Activated CD4-positive, CD25-positive, alpha-beta regulatory T cell treated with anti-CD3 and anti-CD28 coated beads, Interleukin-2, amount 50 U/mL, for 16 hours (primary cell): Measurements from ENCODE around the gene SPTBN5.

ENCODE experiments used
- DNase-seq: peaks from one replicate; pipeline ENCODE4 v3.0.0-alpha.2; 2020; ENCODE audit warnings: low read depth, low spot score

Gene SPTBN5

GRCh38 chr15:41804916-41805666 lies 88.8 kb downstream of the SPTBN5 start:
- DNase-seq, result no peak

- no peak for DNase-seq
These were observed 89.5 kb downstream of the SPTBN5 start for GRCh38 chr15:41804361-41804760.

GRCh38 chr15:41801850-41802455 lies 91.9 kb downstream of the SPTBN5 start:
- DNase-seq, result no peak

GRCh38 chr15:41801185-41801584 lies 92.7 kb downstream of the SPTBN5 start:
- DNase-seq, result no peak

- no peak for DNase-seq
These were observed 94.4 kb downstream of the SPTBN5 start for GRCh38 chr15:41799488-41799805.

GRCh38 chr15:41798607-41799487 lies 95.0 kb downstream of the SPTBN5 start:
- no peak for DNase-seq
